Measurements from ENCODE around the gene FRYL. TPM values are rescaled to one million over a fixed set of nuclear protein-coding genes. Genes with fewer than 3 reads are reported as not detected.
A peak's percentile ranks its signal among the peaks of the same experiment; 100 is the strongest.

The FRYL gene
- total RNA-seq, 2 experiments from 2014 or later = 80.8 to 97.3 TPM

DNA sequence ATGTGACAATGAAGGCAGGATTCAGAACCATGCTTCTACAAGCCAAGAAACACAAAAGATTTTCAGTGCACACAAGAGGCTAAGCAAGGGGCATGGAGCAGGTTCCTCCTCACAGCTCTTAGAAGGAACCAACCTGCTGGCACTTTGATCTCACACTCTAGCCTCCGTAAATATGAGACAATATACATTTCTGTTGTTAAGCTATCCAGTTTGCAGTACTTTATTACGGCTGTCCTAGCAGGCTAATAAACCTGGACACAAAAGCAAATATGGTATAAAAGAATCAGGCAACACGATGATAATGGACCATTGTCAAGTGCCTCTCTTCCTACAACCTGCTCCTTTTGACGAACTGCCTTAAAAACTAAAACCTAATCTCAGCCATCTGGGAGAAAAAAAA is 175.6 kb downstream of the FRYL start:
- Mint-ChIP-seq H3K27ac (no peak overlapping the region), H3K4me3 (no peak overlapping the region), H3K36me3 (peaks cover 9% of the 10 kb centered on the region), H3K9me3 (ENCODE audit: low read depth) (no peaks in the 10 kb centered on the region), H3K4me1 (no peaks in the 10 kb centered on the region), H3K27me3 (no peaks in the 10 kb centered on the region)
- no peak for DNase-seq
- no peak for ATAC-seq
- CTCF ChIA-PET = no interaction called here

- peaks cover 7% of the 10 kb centered on the region for H3K36me3 Mint-ChIP-seq
- CTCF ChIA-PET = no interaction called here
- no peaks in the 10 kb centered on the region for H3K4me1 Mint-ChIP-seq
- H3K4me3 Mint-ChIP-seq = no peak overlapping the region
- ATAC-seq (no peak), DNase-seq (no peak)
- no peaks in the 10 kb centered on the region for H3K27me3 Mint-ChIP-seq
- no peaks in the 10 kb centered on the region for H3K9me3 Mint-ChIP-seq (ENCODE audit: low read depth)
- no peak overlapping the region for H3K27ac Mint-ChIP-seq
Measured at GRCh38 chr4:48604041-48604440, 176.0 kb downstream of the FRYL start.

DNA sequence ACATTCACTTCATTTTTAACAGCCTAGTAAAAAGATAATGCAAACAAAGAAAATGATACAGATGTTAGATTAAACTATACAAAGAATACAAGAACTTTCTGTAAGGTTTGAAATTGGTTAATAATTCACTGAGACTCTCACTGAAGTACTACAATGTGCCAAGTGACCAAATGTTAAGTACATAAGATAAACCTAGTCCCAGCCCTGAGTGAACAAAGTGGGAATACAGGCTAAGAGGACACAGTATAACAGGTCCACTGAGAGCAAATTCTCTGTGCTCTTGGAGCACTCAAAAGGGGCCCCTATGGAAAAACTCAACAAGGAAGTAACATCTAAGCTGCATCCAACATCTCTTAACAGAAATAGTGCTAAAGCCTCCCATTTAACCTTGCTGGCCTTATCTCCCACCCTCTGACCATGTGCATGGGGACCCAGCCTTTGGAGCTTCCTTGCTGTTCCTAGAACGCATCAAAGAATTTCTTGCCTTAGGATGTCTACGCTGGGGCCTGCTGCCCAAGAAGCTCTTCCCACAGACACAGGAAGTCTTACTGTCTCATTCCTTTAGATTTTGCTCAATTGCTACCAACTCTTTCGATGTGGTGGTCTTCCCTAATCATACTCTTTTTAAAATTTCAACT is 176.6 kb downstream of the FRYL start:
- Mint-ChIP-seq H3K27me3 (no peaks in the 10 kb centered on the region), H3K27ac (no peak overlapping the region), H3K4me1 (no peaks in the 10 kb centered on the region), H3K9me3 (ENCODE audit: low read depth) (no peaks in the 10 kb centered on the region), H3K36me3 (peaks cover 10% of the 10 kb centered on the region), H3K4me3 (no peak overlapping the region)
- ATAC-seq (no peak), DNase-seq (no peak)
- CTCF ChIA-PET = no interaction called here

DNA sequence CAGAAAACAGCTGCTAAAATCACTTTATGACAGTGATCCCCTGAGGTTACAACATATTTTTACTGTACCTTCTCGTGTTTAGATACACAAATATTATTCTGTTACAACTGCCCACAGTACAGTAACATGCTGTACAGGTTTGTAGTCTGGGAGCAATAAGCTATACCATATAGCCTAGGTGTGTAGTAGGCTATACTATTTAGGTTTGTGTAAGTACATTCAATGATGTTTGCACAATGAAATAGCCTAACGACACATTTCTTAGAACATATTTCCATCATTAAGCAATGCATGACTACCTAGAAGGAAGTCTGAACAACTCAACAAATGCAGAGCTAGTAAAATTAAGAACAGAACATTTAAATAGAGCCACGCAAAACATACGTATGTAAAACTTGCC is 177.3 kb downstream of the FRYL start:
- H3K27ac Mint-ChIP-seq = no peak overlapping the region
- CTCF ChIA-PET = no interaction called here
- DNase-seq = no peak
- no peaks in the 10 kb centered on the region for H3K9me3 Mint-ChIP-seq (ENCODE audit: low read depth)
- H3K27me3 Mint-ChIP-seq = no peaks in the 10 kb centered on the region
- no peak overlapping the region for H3K4me3 Mint-ChIP-seq
- H3K4me1 Mint-ChIP-seq = no peaks in the 10 kb centered on the region
- no peak for ATAC-seq
- H3K36me3 Mint-ChIP-seq = peaks cover 10% of the 10 kb centered on the region

DNA sequence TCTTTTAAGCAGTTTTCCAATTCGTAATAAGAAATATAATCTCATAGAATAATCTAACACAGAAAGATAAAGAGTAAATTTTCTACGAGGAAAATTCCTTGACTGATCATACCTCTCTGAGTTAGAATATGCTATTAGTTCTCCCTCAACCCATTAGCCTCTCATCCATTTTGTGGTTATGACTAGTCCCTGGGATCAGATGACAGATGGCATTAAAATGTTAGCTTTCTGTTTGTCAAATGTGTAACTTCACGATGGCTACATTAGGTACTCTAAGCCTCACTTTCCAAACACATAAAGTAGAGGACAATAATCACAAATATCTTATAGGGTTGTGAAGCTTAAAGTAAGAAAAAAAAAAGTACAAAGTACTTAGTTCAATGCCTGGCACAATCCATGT is 177.9 kb downstream of the FRYL start:
- H3K27ac Mint-ChIP-seq = no peak overlapping the region

DNA sequence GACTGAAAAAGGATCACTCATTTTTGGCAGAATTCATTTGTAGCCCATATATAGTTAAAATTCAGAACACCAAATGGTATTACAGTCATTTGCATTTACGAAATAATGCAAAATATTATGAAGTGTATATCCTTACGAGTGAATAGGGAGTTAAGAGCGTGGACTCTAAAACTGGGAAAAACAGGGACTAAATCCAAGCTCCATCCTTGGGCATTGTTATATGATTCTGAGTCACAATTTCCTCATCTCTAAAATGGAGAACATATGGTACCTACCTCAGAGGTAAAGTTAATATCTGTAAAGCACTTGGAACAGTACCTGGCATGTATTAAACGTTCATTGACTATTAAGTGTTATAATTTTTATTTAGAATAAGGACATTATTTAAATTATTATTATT is 183.7 kb downstream of the FRYL start:
- no peak for ATAC-seq
- CTCF ChIA-PET = no interaction called here

More for the DNA sequence above, 177.9 kb downstream of the FRYL start:
- Mint-ChIP-seq H3K9me3 (ENCODE audit: low read depth) (no peaks in the 10 kb centered on the region), H3K27me3 (no peaks in the 10 kb centered on the region), H3K4me3 (no peak overlapping the region), H3K36me3 (peaks cover 10% of the 10 kb centered on the region), H3K4me1 (peaks cover under 1% of the 10 kb centered on the region)
- no peak for ATAC-seq
- no peak for DNase-seq
- CTCF ChIA-PET = no interaction called here

GRCh38 chr4:48594180-48594579 is 185.9 kb downstream of the FRYL start:
- no peak overlapping the region for H3K4me3 Mint-ChIP-seq
- DNase-seq = no peak
- H3K36me3 Mint-ChIP-seq = peaks cover 35% of the 10 kb centered on the region
- H3K27ac Mint-ChIP-seq = no peak overlapping the region
- CTCF ChIA-PET = no interaction called here
- no peaks in the 10 kb centered on the region for H3K27me3 Mint-ChIP-seq
- no peaks in the 10 kb centered on the region for H3K9me3 Mint-ChIP-seq (ENCODE audit: low read depth)
- ATAC-seq = no peak
- H3K4me1 Mint-ChIP-seq = peaks cover 7% of the 10 kb centered on the region

More for the DNA sequence above, 183.7 kb downstream of the FRYL start:
- Mint-ChIP-seq H3K4me3 (no peak overlapping the region), H3K4me1 (peaks cover 4% of the 10 kb centered on the region), H3K27me3 (no peaks in the 10 kb centered on the region), H3K36me3 (peaks cover 20% of the 10 kb centered on the region), H3K9me3 (ENCODE audit: low read depth) (no peaks in the 10 kb centered on the region), H3K27ac (no peak overlapping the region)
- DNase-seq = no peak

GRCh38 chr4:48591372-48591771 is 188.7 kb downstream of the FRYL start:
- DNase-seq (no peak), ATAC-seq (no peak)
- Mint-ChIP-seq H3K27ac (no peak overlapping the region), H3K4me3 (no peak overlapping the region), H3K36me3 (peaks cover 39% of the 10 kb centered on the region), H3K27me3 (no peaks in the 10 kb centered on the region), H3K4me1 (peaks cover 13% of the 10 kb centered on the region), H3K9me3 (ENCODE audit: low read depth) (no peaks in the 10 kb centered on the region)
- CTCF ChIA-PET = interaction anchor here (1.4 kb wide), 1 partner anchor 13 kb away, joined by 8 read pairs; no protein-coding TSS in a partner anchor

GRCh38 chr4:48590884-48591283 is 189.2 kb downstream of the FRYL start:
- H3K27ac Mint-ChIP-seq = no peak overlapping the region
- DNase-seq = no peak
- CTCF ChIA-PET = no interaction called here
- H3K9me3 Mint-ChIP-seq (ENCODE audit: low read depth) = no peaks in the 10 kb centered on the region
- no peak overlapping the region for H3K4me3 Mint-ChIP-seq
- ATAC-seq = no peak
- H3K36me3 Mint-ChIP-seq = peaks cover 44% of the 10 kb centered on the region
- peaks cover 13% of the 10 kb centered on the region for H3K4me1 Mint-ChIP-seq
- no peaks in the 10 kb centered on the region for H3K27me3 Mint-ChIP-seq

GRCh38 chr4:48589098-48589445 is 191.0 kb downstream of the FRYL start:
- H3K27ac Mint-ChIP-seq = no peak overlapping the region
- CTCF ChIA-PET = no interaction called here
- DNase-seq (no peak), ATAC-seq (no peak)
- peaks cover 12% of the 10 kb centered on the region for H3K4me1 Mint-ChIP-seq
- H3K9me3 Mint-ChIP-seq (ENCODE audit: low read depth) = no peaks in the 10 kb centered on the region
- H3K27me3 Mint-ChIP-seq = no peaks in the 10 kb centered on the region
- H3K36me3 Mint-ChIP-seq = peaks cover 39% of the 10 kb centered on the region
- no peak overlapping the region for H3K4me3 Mint-ChIP-seq

GRCh38 chr4:48588230-48589097 is 191.6 kb downstream of the FRYL start:
- H3K4me1 Mint-ChIP-seq = peaks cover 12% of the 10 kb centered on the region
- DNase-seq = no peak
- H3K27me3 Mint-ChIP-seq = no peaks in the 10 kb centered on the region
- no peak overlapping the region for H3K4me3 Mint-ChIP-seq
- CTCF ChIA-PET = no interaction called here
- H3K27ac Mint-ChIP-seq = peak overlapping the region; percentile 27
- ATAC-seq = peak; percentile 20
- H3K36me3 Mint-ChIP-seq = peaks cover 39% of the 10 kb centered on the region
- H3K9me3 Mint-ChIP-seq (ENCODE audit: low read depth) = no peaks in the 10 kb centered on the region

- Mint-ChIP-seq H3K27ac (no peak overlapping the region), H3K36me3 (peaks cover 38% of the 10 kb centered on the region), H3K9me3 (ENCODE audit: low read depth) (no peaks in the 10 kb centered on the region), H3K4me3 (no peak overlapping the region), H3K4me1 (peaks cover 12% of the 10 kb centered on the region), H3K27me3 (no peaks in the 10 kb centered on the region)
- DNase-seq = no peak
- no peak for ATAC-seq
- CTCF ChIA-PET = interaction anchor here (1.1 kb wide), 1 partner anchor 359 kb away, joined by 5 read pairs; no protein-coding TSS in a partner anchor
Measured at GRCh38 chr4:48585401-48585800, 194.7 kb downstream of the FRYL start.

- ATAC-seq (peak; percentile 71), DNase-seq (peak; percentile 44)
- H3K27me3 Mint-ChIP-seq = no peaks in the 10 kb centered on the region
- no peak overlapping the region for H3K27ac Mint-ChIP-seq
- peaks cover 23% of the 10 kb centered on the region for H3K36me3 Mint-ChIP-seq
- H3K4me3 Mint-ChIP-seq = no peak overlapping the region
- CTCF ChIA-PET = interaction anchor here (0.5 to 3.0 kb wide), 17 partner anchors 8 to 387 kb away, joined by 3 to 23 read pairs (median 5); partner anchors contain the start of genes FRYL and OCIAD2
- H3K4me1 Mint-ChIP-seq = peaks cover 4% of the 10 kb centered on the region
- no peaks in the 10 kb centered on the region for H3K9me3 Mint-ChIP-seq (ENCODE audit: low read depth)
Measured at GRCh38 chr4:48578132-48578968, 201.7 kb downstream of the FRYL start.

All from activated CD8-positive, alpha-beta memory T cell treated with anti-CD3 and anti-CD28 coated beads, Interleukin-2, amount 10 ng/mL, durations not matched to agents 7 days and 5 days (primary cell).